HG03196 (cell line): Measurements from ENCODE around the gene SORL1.

ENCODE experiments used
- ATAC-seq: cut with Tn5 transposase; IDR thresholded peaks from one replicate; pipeline ENCODE4 v1.9.1; 2021; ENCODE audit not compliant: unreplicated experiment

The SORL1 gene

GRCh38 chr11:121452609-121453150 lies 566 bp downstream of the SORL1 start, which contains the start of gene SORL1-AS1:
SORL1-AS1 (minus strand) TSS chr11:121452967.
- peak; percentile 12 for ATAC-seq

GRCh38 chr11:121453589-121454299 lies 1.6 kb downstream of the SORL1 start:
- no peak for ATAC-seq

- no peak for ATAC-seq
These were observed 3.0 kb downstream of the SORL1 start for GRCh38 chr11:121455115-121455514.

GRCh38 chr11:121456151-121456550 lies 4.0 kb downstream of the SORL1 start:
- ATAC-seq, result no peak

GRCh38 chr11:121456816-121457431 lies 4.8 kb downstream of the SORL1 start:
- ATAC-seq, result no peak

GRCh38 chr11:121458551-121458950 lies 6.4 kb downstream of the SORL1 start:
- no peak for ATAC-seq

GRCh38 chr11:121459413-121460017 lies 7.4 kb downstream of the SORL1 start:
- ATAC-seq, result no peak

GRCh38 chr11:121460941-121461514 lies 8.9 kb downstream of the SORL1 start:
- no peak for ATAC-seq

- no peak for ATAC-seq
These were observed 9.7 kb downstream of the SORL1 start for GRCh38 chr11:121461843-121462242.

- peak; percentile 7 for ATAC-seq
These were observed 11.7 kb downstream of the SORL1 start for GRCh38 chr11:121463689-121464335.

- peak; percentile 39 for ATAC-seq
These were observed 12.3 kb downstream of the SORL1 start for GRCh38 chr11:121464352-121464946.

GRCh38 chr11:121465709-121466062 lies 13.6 kb downstream of the SORL1 start:
- no peak for ATAC-seq

- no peak for ATAC-seq
These were observed 14.1 kb downstream of the SORL1 start for GRCh38 chr11:121466063-121466794.

GRCh38 chr11:121467471-121467870 lies 15.4 kb downstream of the SORL1 start:
- no peak for ATAC-seq

- ATAC-seq, result peak; percentile 48
These were observed 15.9 kb downstream of the SORL1 start for GRCh38 chr11:121467965-121468364.

- ATAC-seq, result no peak
These were observed 17.8 kb downstream of the SORL1 start for GRCh38 chr11:121469910-121470309.

- no peak for ATAC-seq
These were observed 19.1 kb downstream of the SORL1 start for GRCh38 chr11:121471167-121471566.

GRCh38 chr11:121472312-121472711 lies 20.2 kb downstream of the SORL1 start:
- ATAC-seq, result no peak

GRCh38 chr11:121473064-121473777 lies 21.1 kb downstream of the SORL1 start:
- no peak for ATAC-seq
